ENCODE data around the gene RBFOX2.

GRCh38 chr22:35734517-35734827 is 294.2 kb downstream of the RBFOX2 start:
- no peak for TF ChIP-seq CTCF (IDR thresholded peaks at IDR 0.05)
- TF ChIP-seq POLR2A (IDR thresholded peaks at IDR 0.05) = no peak
- TF ChIP-seq POLR2AphosphoS5 (IDR thresholded peaks at IDR 0.05; ENCODE audit: insufficient read depth in 1 of 2, low read depth in 1 of 2) = no peak
